GM18511 (cell line): Measurements from ENCODE around the gene WTIP.
"Not testable (repeated sequence)": the region's sequence is repeated elsewhere in the genome, so short reads cannot be mapped to it uniquely, and the experiment has no call there.

Source experiments
- ATAC-seq: cut with Tn5 transposase; IDR thresholded peaks from one replicate; pipeline ENCODE4 v1.9.1; 2021; ENCODE audit warnings: mild to moderate bottlenecking, moderate library complexity; ENCODE audit not compliant: unreplicated experiment

WTIP gene

DNA sequence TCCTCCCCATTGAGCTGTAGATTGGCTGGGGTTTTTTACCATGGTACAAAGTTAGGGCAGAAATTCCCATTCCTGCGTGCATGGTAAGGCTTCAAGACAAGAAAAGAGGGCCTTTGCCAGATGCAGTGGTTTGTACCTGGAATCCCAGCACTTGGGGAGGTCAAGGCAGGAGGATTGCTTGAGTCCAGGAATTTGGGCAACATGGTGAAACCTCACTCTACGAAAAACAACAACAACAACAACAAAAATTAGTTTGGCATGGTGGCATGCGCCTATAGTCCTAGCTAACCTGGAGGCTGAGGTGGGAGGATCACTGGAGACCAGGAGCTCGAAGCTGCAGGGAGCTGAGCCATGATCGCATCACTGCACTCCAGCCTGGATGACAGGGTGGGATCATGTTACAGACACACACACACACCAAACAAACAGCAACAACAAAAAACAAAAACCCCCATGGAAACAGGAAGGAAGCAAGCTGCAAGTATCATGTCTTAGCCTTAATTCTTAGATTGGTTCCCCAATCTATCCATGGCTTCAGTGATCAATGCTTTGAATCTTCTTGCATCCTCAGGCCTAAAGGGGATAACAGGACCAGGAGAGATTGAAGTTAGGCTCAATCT is 5.5 kb upstream of the WTIP start:
- ATAC-seq, result no peak

DNA sequence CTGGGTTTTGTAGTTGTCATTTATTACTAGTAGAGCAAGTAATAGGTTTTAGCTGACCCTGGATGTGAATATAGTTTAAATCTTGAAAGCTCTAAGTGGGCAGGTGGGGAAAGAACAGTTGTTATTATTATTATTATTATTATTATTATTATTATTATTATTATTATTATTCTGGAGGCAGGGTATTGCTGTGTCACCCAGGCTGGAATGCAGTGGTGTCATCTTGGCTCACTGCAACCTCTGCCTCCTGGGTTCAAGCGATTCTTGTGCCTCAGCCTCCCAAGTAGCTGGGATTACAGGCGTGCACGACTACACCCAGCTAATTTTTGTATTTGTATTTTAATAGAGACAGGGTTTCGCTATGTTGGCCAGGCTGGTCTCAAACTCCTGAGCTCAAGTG is 3.1 kb upstream of the WTIP start:
- not testable (repeated sequence) for ATAC-seq

DNA sequence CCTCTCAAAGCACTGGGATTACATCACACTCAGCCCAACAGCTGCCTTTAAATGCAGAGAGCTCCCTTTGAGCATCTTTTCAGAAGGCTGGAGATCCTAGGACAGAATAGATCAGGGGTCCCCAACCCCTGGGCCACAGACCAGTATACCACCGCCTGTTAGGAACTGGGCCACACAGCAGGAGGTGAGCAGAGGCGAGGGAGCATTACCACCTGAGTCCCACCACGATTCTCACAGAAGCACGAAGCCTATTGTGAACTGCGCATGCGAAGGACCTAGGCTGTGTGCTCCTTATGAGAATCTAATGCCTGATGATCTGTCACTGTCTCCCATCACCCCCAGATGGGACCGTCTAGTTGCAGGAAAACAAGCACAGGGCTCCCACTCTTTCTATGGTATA is 2.2 kb upstream of the WTIP start:
- no peak for ATAC-seq

DNA sequence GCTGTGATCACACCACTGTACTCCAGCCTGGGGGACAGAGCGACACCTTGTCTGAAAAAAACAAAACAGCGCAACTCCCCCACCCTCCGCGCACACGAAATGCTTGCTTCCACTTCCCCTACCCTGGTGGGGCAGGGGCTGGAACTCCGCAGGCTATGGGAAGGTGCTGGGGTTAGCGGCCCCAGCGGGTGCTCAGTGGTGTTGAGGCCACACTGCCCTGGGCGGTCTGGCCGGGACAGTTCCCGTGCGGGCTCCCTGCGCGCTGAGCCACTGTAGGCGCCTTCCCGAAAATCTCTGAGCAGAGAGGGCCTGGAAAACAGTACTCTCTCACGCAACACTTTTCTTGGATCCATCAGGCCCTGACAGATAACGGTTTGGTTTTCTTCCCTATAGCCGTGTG is 1.1 kb upstream of the WTIP start:
- no peak for ATAC-seq

DNA sequence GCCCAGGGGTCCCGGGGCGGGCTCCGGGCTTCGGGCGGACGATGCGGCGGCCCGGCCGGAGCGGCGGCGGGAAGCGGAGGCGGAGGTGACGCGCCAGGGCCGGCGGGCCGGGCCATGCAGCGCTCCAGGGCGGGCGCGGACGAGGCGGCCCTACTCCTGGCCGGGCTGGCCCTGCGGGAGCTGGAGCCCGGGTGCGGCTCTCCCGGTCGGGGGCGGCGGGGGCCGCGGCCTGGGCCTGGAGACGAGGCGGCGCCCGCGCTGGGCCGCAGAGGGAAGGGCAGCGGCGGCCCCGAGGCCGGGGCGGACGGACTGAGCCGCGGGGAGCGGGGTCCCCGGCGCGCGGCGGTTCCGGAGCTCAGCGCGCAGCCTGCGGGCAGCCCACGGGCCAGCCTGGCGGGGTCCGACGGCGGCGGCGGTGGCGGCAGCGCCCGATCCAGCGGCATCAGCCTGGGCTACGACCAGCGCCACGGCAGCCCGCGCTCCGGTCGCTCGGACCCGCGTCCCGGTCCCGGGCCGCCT is 362 bp downstream of the WTIP start:
- ATAC-seq, result no peak

DNA sequence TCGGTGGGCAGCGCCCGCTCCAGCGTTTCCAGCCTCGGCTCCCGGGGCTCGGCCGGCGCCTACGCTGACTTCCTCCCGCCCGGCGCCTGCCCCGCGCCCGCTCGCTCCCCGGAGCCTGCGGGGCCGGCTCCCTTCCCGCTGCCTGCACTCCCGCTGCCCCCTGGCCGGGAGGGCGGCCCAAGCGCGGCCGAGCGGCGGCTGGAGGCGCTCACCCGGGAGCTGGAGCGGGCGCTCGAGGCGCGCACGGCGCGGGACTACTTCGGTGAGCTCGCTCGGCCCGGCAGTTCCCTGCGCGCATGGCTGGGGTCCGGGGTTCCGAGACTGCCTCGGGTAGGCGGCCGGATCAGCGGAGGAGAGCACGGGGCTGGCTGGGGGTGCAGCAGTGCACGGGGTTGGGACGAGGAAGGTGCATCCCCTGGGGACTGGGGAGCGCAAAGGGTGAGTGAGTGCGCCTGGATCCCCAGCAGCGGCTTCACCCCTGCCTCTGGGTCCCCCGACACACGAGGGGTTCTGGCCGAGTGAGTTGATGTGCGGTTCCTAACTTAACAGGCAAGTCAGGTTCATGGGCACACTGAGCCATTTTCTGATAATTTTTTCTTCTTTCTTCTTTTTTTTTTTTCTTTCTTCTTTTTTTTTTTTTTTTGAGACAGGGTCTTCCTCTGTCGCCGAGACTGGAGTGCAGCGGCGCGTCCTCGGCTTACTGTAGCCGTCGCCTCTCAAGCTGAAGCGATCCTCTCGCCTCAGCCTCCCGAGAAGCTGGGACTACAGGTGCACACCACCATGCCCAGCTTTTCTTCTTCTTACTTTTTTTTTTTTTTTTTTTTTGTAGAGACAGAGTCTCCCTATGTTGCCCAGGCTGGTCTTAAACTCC is 1.1 kb downstream of the WTIP start:
- no peak for ATAC-seq

DNA sequence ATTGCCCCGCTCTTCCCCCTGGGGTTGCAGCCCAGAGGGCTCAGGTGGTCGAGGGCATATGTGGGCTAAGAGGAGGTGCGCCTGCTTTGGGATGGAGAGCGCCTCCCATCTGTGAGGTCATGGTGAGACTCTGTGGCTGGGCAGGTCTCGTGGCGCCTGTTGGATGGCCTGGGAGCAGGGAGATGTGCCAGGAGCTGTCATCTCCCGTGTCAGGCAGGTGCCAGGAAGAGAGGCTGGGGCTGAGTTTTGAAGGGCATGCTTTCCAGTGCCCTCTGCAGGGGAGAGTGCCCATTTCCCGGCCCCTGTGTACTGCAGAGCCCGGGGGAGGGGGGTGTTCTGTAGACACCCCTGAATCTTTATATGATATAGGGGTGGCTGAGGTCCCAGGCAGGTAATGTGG is 2.8 kb downstream of the WTIP start:
- ATAC-seq, result no peak

DNA sequence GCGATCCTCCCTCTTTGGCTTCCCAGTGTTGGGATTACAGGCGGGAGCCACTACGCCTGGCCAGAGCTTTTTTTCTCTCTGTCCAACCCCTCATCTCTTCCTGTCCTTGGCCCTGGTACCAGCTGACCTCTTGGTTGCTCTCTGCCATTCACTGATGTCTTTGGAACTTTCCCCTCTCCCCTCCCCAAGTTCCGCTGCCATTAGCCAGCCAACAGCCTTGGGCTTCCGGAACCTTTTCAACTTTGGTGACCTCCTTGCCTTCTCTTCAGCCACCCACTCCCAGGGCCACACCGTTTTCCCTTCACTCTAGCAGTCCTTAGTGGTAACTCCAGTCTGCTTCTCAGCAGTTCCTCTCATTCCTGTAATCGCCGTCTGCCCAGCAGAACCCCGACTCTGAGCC is 4.3 kb downstream of the WTIP start:
- no peak for ATAC-seq

DNA sequence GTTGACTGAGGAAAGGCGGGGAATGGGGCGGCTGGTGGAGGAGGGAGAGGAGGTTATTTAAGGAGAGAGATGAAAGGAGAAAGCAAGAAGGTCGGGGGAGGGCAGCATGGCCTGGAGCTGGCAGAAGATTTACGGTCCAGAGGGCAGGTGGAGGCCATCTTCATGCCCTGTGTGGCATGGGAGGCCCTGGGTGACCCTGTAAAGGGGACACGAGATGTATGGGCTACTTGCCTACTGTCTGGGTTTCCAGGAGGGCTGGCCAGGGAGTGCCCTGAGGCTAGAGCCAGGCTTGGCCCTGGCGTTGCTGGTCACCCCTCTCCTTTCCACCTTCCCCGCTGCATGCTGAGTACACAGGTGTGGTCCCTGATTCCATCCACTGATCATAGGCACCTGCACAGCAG is 6.1 kb downstream of the WTIP start:
- ATAC-seq, result no peak

DNA sequence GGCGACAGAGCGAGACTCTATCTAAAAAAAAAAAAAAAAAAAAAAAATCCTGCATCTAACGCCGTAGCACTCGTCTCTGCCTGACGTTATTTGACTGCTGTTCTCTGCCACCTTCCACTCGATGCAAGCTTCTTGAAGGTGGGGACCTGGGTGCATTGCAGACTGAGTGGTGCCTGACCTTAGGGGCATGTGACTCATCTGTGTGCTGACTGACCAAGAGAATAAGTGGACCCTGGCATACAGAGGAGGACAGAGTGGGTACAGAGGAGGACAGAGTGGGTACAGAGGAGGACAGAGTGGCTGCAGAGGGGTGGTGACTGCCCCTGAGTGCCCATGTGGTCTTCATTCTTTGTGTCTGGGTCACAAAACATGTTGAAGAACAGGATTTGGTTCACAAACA is 7.6 kb downstream of the WTIP start:
- no peak for ATAC-seq

DNA sequence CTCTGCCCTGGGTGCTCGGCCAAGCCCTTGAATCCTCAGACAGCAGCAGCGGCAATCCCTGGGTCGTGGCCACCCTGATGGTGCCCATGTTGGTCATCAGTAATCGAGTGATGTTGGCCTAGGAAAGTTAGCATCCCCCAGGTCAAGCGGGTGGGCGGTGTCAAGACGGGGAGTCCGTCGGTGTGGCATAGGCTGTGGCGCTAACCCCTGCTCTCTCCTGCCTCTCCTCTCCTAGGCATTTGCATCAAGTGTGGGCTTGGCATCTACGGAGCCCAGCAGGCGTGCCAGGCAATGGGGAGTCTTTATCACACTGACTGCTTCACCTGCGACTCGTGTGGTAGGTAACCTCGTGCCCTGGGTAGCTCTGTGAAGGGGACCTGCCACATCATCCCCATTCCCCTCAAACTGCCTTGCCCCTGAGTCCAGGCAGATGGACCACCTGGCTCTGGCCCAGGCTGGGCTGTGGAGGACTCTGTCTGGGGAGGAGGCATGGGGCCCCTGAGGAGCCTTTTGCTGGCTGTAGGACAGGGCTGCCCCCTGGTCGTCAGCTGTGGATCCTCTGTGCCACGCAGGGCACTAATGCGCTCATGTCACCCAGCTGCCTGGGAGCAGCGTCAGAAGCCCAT is 8.7 kb downstream of the WTIP start:
- no peak for ATAC-seq

DNA sequence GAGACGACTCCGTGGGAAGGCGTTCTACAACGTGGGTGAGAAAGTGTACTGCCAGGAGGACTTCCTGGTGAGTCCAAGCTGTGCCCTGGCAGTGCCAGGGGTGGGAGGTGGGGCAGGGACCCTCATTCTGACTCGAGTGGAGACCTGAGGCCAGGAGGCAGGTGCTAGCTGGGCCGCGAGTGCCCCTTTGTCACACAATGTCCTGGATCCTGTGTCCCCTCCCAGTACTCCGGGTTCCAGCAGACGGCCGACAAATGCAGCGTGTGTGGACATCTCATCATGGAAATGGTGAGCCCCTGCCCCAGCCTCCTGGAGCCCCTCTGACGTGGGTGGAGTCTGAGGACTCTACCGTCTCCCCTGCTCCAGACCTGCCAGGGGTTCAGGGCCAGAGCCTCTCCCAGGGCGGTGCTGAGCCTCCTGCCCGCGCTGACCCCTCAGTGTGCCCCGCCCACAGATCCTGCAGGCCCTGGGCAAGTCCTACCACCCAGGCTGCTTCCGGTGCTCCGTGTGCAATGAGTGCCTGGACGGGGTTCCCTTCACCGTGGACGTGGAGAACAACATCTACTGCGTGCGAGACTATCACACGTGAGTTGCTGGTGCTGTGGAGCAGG is 11.6 kb downstream of the WTIP start:
- no peak for ATAC-seq

DNA sequence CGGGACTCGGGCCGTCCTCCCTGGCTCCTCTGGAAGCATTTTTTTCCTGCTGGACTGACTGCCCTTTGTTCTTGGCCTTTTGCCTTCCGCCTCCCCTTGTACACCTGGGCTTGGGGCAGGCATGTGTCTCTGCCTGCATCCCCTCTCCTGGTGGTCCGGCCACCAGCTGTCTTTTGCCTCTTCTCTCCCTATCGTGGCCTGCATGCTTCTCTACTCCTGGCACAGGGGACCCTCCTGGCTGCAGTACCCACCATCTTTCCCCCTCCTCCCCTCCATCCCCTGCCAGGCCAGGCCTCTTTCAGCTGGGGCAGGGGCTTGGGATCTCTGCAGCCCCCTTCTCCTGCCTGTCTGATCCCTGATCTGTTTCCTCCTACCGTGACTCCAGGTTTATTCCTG is 12.1 kb downstream of the WTIP start:
- ATAC-seq, result no peak

DNA sequence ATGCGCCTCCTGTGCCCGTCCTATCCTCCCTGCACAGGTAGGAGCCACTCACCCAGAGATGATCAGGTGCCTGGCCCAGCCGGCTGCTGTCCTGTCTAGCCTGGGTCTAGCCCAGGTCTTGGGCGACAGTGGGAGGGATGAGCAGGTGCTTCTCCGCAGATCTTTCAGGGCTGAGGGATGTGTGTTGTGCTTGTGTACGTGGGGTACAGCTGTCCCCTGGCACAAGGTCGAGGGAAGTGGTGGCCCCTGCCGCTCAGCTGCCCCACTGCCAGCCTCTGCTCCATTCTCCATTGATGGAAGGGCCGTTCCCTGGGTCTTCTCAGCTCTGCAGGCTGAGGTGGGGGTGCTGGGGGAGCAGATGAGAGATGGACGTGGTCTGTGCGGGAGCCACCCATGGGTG is 13.0 kb downstream of the WTIP start:
- no peak for ATAC-seq

DNA sequence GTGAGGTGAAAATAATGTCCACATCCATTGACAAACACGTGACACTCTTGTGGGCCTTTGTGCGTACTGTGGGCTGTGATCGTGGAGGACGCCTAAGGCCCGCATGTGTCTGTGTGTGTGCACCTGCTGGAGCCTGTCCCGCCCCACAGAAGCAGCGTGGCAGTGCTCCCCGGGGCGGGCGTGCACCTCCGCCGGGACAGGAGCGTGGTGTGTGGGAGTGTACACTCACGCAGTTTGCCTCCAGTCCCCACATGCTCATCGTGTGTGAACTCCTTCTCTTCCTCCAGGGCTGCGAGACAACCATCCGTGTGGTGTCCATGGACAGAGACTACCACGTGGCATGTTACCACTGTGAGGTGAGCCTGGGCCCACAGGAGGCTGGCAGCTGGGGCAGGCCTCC is 13.9 kb downstream of the WTIP start:
- ATAC-seq, result no peak

DNA sequence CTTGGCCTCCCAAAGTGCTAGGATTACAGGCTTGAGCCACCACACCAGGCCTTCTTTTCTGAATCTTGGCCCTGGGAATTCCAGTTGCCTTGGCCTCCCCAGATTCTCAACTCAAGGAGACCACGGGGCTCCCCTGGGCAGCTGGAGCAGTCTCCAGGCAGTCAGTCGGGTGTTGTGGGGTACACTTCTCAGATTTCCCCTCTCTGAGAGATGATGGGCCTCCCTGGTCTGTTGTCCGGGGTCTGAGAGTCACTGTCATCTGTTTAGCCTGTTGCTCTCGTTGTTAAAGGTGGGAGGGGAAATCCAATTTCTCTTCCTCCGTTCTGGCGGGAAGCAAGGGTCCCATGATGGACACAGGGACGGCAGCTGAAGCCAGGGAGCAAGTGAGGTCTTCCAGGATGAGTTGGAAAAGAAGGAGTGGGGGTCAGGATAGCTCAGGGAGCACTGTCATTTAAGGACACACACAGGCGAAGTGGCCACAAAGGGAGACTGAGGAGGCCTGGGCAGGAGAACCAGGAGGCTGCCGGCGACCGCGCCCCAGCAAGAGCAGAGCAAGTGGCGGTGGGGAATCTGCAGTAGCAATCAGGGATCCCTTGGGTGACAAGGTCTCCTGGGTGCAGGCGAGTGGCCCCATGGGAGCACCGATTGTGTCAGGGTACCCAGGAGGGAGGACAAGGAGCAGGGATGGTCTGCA is 15.7 kb downstream of the WTIP start:
- ATAC-seq, result no peak

DNA sequence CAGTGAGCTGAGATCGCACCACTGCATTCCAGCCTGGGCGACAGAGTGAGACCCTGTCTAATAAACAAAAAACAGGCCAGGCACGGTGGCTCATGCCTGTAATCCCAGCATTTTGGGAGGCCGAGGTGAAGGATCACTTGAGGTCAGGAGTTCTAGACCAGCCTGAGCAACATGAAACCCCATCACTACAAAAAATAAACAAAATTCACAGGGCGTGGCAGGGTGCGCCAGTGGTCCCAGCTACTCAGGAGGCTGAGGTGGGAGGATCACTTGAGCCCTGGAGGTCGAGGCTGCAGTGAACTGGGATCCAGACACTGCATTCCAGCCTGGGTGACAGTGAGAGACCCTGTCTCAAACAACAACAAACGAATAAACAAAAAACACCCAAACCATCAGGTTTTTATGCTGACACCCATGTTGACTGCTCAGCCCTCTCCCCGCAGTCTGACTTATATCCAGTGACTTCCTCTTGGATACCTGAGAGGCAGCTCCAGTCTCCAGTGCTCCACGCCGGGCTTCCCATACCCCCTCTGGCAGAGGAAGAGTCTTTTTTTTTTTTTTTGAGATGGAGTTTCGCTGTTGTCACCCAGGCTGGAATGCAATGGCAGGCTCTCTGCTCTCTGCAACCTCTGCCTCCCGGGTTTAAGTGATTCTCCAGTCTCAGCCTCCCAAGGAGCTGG is 17.7 kb downstream of the WTIP start:
- ATAC-seq, result no peak

DNA sequence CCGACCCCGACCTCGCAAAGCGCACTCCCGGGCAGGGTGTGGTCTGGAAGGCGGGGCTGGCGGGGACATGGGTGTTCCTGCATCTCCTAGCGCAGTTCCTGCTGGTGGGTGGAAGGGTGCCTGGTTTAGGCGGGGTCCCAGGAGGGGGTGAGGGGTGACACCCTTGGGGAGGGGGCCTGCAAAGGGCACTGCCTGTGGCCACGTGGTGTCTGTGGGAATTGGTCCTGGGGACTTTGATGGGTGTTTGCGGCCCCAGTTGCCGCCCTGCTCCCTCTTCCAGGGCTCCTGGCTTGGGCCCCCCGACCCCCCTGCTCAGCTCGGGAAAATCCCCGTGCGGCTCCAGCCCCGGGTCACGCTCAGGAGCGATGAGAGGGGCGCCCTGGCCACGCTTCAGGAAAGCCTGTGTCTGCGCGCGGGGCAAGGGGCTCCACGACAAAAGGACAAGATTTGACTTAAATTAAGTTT is 19.1 kb downstream of the WTIP start:
- ATAC-seq, result no peak

DNA sequence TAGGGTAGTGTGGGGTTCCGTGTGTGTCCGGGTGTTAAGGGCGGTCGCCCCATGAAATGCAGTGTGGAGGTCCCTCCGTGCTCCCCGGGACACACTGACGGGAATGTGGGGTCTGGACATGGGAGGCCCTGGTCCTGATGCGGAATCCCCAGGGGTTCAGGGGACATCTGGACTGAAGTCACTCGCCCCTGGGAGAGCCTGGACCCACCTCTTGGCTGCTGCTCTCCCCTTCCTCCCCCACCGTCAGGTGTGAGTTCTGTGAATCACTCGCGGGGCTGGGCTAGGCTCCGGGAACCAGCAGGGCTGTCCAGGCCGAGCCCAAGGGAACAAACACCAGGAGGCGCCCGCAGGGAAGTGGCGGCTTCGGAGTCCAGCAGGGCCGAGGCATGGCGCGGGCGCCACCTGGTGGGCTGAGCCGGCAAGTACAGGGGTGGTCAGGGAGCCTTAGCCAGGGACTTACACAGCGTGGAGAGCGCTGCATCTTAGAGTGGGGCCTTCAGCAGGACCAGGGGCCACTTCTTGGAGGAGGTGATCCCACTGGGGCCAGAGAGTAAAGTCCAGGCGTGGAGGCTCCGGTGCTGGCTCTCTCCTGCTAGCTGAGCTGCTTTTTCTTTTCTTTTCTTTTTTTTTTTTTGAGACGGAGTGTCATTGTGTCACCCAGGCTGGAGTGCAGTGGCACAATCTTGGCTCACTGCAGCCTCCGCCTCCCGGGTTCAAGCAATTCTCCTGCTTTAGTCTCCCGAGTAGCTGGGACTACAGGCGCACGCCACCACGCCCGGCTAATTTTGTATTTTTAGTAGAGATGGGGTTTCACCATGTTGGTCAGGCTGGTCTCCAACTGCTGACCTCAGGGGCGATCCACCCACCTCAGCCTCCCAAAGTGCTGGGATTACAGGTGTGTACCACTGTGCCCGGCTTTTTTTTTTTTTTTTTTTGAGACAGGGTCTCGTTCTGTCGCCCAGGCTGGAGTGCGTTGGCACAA is 20.1 kb downstream of the WTIP start:
- peak; percentile 94 for ATAC-seq
